Effector memory CD4-positive, alpha-beta T cell (primary cell): Measurements from ENCODE around the gene TSPYL1.

ENCODE experiments used
- DNase-seq, 3 donors: peaks; one replicate each; pipeline ENCODE4 v3.0.0-alpha.2; 2020
- H3K27ac ChIP-seq: 2 replicates; pipeline ENCODE4 v1.7.0; 2013; ENCODE audit warnings: mild to moderate bottlenecking, low read length, moderate library complexity; ENCODE audit not compliant: insufficient read depth, poor library complexity, severe bottlenecking
- H3K27me3 ChIP-seq: replicated peaks from 2 replicates; pipeline ENCODE4 v1.7.0; 2013; ENCODE audit warnings: mild to moderate bottlenecking, low read length; ENCODE audit not compliant: insufficient read depth, control insufficient read depth, poor library complexity, severe bottlenecking
- H3K36me3 ChIP-seq: 2 replicates; pipeline ENCODE4 v1.7.0; 2013; ENCODE audit warnings: mild to moderate bottlenecking, low read length, moderate library complexity; ENCODE audit not compliant: control insufficient read depth, insufficient read depth
- H3K4me1 ChIP-seq: 2 replicates; pipeline ENCODE4 v1.7.0; 2013; ENCODE audit warnings: low read length, mild to moderate bottlenecking; ENCODE audit not compliant: control insufficient read depth, insufficient read depth, poor library complexity, severe bottlenecking
- H3K4me3 ChIP-seq: 2 replicates; pipeline ENCODE4 v1.7.0; 2013; ENCODE audit warnings: low read length, low read depth, mild to moderate bottlenecking; ENCODE audit not compliant: insufficient read depth, poor library complexity, severe bottlenecking
- H3K9me3 ChIP-seq: 2 replicates; pipeline ENCODE4 v1.7.0; 2013; ENCODE audit warnings: mild to moderate bottlenecking, low read length, moderate library complexity; ENCODE audit not compliant: control insufficient read depth

Gene TSPYL1

DNA sequence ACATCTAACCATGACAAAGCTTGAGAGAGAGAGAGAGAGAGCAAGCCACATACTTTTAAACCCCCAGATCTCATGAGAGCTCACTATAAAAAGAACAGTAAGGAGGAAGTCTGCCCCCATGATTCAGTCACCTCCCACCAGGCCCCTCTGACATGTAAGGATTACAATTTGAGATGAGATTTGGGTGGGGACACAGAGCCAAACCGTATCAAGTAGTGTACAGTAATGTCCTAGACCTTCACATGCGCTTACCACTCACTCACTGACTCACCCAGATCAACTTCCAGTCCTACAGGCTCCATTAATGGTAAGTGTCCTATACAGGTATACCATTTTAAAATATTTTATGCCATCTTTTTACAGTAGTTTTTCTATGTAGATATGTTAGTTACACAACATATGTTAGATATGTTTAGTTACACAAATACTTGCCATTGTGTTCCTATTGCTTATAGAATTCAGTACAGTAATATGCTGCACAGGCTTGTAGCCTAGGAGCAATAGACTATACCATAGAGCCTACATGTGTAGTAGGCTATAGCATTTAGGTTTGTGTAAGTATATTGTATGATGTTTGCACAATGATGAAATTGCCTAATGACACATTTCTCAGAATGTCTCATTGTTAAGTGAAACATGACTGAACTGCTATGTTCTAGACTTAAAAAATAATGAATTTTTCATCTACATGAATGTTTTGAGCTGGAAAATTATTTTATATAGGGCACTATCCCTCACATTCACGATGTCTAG, 11.7 kb downstream of the TSPYL1 start:
- Histone ChIP-seq H3K27ac (no peak overlapping the region), H3K27me3 (no peaks in the 10 kb centered on the region), H3K4me1 (no peaks in the 10 kb centered on the region), H3K9me3 (no peaks in the 10 kb centered on the region), H3K4me3 (no peak overlapping the region), H3K36me3 (peaks cover 8% of the 10 kb centered on the region)
- DNase-seq: no peak

DNA sequence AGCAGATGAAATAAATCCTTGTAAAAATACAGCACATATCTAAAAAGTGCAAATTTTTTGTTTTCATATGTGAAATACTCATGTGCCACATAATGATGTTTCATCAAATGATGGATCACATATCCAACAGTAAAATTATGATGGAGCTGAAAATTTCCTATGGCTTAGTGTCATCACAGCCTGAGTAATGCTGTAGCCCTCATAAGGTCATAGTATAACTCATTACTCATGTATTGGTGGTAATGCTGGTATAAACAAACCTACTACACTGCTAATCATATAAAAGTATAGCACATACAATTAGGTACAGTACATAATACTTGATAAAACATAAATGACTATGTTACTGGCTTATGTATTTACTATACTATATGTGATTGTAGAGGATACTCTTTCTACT, 12.9 kb downstream of the TSPYL1 start:
- no peak for DNase-seq
- H3K36me3 ChIP-seq: peaks cover 6% of the 10 kb centered on the region
- no peak overlapping the region for H3K4me3 ChIP-seq
- H3K27me3 ChIP-seq: no peaks in the 10 kb centered on the region
- H3K4me1 ChIP-seq: no peaks in the 10 kb centered on the region
- no peak overlapping the region for H3K27ac ChIP-seq
- no peaks in the 10 kb centered on the region for H3K9me3 ChIP-seq

DNA sequence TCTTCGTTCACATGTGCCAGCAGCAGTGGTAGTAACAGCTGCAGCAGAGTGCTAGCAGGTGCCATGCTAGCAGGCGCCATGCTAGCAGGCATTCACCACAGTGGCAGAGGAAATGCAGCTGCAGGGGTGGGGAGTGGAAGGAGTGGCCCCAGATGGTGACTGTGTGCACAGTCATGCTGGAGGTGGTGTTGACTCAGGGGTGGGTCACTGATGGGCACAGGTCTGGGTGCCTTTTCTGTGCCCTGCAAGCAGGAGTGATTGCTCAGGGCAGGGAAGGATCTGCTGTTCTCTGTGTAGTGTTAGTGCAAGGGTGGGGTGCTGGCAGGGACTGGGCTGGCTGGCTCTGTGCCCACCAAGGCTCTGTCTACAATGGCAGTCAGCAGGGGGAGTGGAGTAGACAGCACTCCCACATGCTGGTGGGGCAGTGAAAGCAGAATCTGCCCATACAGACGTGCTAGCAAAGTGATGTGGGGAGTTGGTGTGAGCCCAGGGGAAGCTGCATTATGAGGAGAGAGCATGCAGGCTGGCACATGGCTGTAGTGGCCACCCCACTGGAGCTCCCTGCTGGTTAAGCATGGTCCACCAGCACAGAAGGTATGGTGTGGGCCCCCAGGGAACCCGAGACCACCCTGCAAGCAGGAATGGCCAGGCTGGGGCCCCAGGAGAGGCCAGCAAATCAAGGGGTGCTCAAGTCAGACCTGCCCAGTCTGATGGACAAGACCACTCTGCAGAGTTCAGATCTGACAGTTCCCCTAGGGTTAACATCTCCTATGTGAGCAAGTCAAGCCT, 14.5 kb downstream of the TSPYL1 start:
- H3K27me3 ChIP-seq: no peaks in the 10 kb centered on the region
- H3K9me3 ChIP-seq: no peaks in the 10 kb centered on the region
- peaks cover 6% of the 10 kb centered on the region for H3K36me3 ChIP-seq
- no peak overlapping the region for H3K27ac ChIP-seq
- DNase-seq: no peak
- no peaks in the 10 kb centered on the region for H3K4me1 ChIP-seq
- no peak overlapping the region for H3K4me3 ChIP-seq

DNA sequence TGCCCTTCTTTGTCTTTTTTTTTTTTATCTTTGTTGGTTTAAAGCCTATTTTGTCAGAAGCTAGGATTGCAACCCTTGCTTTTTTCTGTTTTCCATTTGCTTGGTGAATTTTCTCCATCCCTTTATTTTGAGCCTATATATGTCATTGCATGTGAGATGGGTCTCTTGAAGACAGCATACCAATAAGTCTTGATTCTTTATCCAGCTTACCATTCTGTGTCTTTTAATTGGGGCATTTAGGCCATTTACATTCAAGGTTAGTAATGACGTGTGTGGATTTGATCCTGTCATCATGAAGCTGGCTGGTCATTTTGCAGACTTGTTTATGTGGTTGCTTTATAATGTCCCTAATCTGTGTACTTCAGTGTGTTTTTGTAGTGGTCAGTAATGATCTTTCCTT, 16.4 kb downstream of the TSPYL1 start:
- Histone ChIP-seq H3K27me3 (no peaks in the 10 kb centered on the region), H3K4me1 (no peaks in the 10 kb centered on the region), H3K36me3 (peaks cover 6% of the 10 kb centered on the region), H3K4me3 (no peak overlapping the region), H3K9me3 (no peaks in the 10 kb centered on the region), H3K27ac (no peak overlapping the region)
- DNase-seq: no peak

DNA sequence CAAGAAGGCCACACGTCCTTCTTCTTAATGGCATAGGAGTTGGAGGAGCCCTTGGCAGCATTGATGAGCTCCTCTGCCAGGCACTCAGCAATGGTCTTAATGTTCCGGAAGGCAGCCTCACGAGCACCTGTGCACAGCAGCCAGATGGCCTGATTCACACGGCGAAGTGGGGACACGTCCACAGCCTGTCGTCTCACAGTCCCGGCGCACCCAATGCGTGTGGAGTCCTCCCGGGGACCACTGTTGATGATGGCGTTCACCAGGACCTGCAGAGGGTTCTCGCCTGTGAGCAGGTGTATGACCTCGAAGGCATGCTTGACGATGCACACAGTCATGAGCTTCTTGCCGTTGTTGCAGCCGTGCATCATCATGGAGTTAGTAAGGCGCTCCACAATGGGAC, 21.2 kb downstream of the TSPYL1 start:
- DNase-seq: no peak
- no peaks in the 10 kb centered on the region for H3K9me3 ChIP-seq
- no peaks in the 10 kb centered on the region for H3K27me3 ChIP-seq
- H3K4me3 ChIP-seq: no peak overlapping the region
- H3K36me3 ChIP-seq: no peaks in the 10 kb centered on the region
- H3K27ac ChIP-seq: no peak overlapping the region
- peaks cover under 1% of the 10 kb centered on the region for H3K4me1 ChIP-seq

DNA sequence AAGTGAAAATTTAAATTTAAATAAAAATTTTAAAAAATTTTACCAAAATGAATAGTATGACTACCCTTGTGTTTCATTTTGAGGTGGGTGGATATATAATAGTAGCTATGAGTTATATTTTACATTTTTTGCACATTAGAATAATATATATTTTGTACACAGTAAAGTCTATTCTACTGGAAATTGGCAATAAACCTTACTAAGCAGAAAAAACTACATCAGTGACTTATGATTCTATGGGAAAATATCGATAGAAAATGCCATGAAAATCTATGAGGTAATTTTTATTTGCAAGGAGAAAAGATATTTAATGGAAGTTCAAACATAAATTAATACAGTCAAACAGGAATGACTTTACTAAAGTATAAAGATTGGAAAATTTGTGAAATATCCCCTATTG, 23.0 kb downstream of the TSPYL1 start:
- no peaks in the 10 kb centered on the region for H3K27me3 ChIP-seq

DNA sequence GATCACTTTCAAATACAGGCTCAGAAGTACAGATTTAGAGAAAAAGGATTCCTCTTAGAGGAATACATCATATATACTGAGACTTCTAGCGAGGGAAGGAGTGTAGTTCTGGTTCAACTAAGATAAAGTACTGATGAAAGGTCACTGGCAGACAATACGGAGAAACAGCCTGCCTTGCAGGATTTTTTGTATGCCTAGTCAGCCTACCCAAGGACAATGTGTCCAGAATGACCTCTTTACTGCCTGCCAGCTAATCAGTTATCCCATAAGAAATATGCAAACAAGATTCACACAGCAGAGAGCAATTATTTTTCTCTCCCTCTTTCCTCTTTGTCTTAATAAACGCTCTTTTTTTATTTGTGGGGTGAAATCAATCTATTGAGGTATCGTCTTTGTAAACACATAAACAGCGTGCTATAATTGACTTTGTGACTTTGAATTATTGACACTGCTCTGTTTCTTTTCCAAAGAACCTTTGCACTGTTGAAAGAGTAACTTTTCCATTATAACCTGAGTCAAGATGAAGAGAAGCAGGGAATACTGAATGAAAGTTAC, 24.4 kb downstream of the TSPYL1 start:
- no peak for DNase-seq
- H3K27me3 ChIP-seq: no peaks in the 10 kb centered on the region
- H3K27ac ChIP-seq: peak overlapping the region; percentile 98
- peaks cover 9% of the 10 kb centered on the region for H3K4me1 ChIP-seq
- H3K9me3 ChIP-seq: no peaks in the 10 kb centered on the region
- H3K4me3 ChIP-seq: no peak overlapping the region
- no peaks in the 10 kb centered on the region for H3K36me3 ChIP-seq

More for the DNA sequence above, 23.0 kb downstream of the TSPYL1 start:
- H3K9me3 ChIP-seq: no peaks in the 10 kb centered on the region
- DNase-seq: no peak
- no peak overlapping the region for H3K27ac ChIP-seq
- H3K4me3 ChIP-seq: no peak overlapping the region
- H3K36me3 ChIP-seq: no peaks in the 10 kb centered on the region
- H3K4me1 ChIP-seq: peaks cover 9% of the 10 kb centered on the region

DNA sequence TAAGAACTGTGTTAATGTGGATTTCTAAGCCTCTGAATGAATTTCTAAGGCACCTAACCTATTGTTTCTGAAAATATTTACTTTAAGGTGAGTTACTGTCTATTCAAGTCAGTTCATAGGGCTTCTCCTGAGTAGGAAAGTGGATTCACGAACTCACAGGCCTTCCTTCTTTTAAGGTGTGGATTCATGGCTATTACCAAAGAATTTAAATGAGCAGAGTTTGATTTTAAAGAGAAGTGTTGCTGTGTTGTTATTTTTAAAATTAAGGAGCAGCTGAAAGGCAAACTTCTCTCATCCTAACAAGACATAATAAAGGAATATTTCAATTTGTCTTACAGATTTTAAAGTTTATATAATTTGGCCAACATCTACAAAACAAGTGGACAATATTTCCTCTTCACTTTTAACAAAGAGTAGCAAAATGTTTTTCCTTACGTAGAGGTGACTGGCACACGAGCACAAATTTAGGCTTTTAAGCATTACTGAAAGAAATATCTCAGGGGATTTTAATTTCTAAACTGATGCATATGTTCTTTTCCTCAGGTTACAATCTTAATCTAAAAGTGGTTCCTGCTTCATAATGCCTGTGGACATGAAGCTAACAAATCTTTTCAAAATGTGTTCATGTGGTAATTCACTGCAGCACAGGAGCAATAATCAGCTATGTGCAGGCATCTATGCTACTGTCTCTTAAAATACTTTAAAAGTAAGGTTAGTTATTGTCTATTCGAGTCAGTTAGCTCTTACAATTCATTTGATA, 25.3 kb downstream of the TSPYL1 start:
- Histone ChIP-seq H3K4me1 (peaks cover 9% of the 10 kb centered on the region), H3K9me3 (no peaks in the 10 kb centered on the region), H3K27ac (peak overlapping the region; percentile 98), H3K27me3 (no peaks in the 10 kb centered on the region), H3K36me3 (no peaks in the 10 kb centered on the region), H3K4me3 (peak overlapping the region; percentile 97)
- no peak for DNase-seq

DNA sequence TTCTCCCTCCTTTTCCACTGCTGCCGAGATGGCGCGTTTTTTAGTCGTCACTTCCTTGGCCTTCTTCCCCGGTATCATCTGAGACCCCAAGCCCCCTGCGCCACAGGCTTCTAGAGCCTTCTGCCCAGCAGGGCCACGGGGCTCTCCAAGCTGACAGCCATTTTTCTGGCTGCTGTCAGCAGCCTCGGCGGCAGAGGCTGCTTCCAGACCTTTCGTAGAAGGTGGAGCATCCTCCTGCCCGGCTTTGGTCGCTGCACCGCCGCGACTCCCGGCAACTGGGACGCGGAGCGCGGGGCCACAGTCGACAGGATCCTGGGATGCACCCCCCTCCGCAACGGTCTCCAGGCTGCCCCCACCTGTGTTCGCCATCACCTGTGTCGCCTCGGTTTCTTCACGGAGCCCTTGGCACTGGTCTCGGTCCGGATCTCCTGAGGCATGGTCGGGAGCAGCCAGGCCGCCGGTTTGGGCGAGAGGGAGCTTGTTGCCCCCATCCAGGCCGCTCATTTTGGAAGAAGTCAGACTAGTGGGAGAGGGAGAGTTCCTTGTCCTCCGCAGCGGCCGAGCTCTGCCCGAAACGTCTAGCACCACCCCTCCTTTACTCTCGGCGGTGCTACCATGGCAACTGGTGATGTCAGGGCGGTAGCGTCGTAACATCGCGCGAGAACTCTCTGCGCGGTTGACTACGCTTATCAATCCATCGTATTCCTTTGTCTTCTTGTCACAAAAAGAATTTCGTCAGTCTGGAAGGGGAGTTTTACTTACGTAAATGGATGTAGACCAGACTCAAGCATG, 26.0 kb downstream of the TSPYL1 start, which contains the start of gene TSPYL4:
TSPYL4 (minus strand) TSS at position 571 of the 792 bp plus-strand sequence; CDS start at position 504, 67 bp downstream.
- Histone ChIP-seq H3K9me3 (no peaks in the 10 kb centered on the region), H3K27ac (peak within 1 kb of the TSS; percentile 98), H3K27me3 (no peaks in the 10 kb centered on the region), H3K4me1 (peaks cover 9% of the 10 kb centered on the region), H3K36me3 (no peaks in the 10 kb centered on the region), H3K4me3 (peak within 1 kb of the TSS; percentile 97)
- peak; percentile 87 to 91 (median 88) for DNase-seq
